ENCODE measurements around the gene SRXN1.

DNA sequence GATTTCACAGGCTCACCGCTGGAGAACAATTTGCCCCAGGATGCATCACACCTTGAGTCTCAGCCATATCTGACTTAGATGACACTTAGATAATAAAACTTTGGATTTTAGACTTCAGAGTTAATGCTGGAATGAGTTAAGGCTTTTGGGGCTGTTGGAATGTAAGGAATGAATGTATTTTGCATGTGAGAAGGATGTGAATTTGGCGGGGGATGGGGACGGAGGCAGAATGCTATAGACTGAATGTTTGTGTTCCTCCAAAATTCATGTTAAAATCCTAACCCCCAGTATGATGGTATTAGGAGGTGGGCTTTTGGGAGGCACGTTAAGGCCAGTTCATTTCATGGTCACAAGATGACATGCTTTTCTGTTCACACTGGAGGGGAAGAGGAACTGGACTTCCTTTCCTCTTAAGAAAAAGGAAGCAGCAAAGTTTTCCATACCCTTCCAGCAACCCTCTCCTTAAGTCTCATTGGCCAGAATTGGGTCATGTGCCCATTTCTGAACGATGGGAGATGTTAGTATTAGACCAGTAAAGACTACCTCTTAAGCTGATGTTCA lies 5.8 kb upstream of the SRXN1 start:
- TF ChIP-seq, protein P1, sequence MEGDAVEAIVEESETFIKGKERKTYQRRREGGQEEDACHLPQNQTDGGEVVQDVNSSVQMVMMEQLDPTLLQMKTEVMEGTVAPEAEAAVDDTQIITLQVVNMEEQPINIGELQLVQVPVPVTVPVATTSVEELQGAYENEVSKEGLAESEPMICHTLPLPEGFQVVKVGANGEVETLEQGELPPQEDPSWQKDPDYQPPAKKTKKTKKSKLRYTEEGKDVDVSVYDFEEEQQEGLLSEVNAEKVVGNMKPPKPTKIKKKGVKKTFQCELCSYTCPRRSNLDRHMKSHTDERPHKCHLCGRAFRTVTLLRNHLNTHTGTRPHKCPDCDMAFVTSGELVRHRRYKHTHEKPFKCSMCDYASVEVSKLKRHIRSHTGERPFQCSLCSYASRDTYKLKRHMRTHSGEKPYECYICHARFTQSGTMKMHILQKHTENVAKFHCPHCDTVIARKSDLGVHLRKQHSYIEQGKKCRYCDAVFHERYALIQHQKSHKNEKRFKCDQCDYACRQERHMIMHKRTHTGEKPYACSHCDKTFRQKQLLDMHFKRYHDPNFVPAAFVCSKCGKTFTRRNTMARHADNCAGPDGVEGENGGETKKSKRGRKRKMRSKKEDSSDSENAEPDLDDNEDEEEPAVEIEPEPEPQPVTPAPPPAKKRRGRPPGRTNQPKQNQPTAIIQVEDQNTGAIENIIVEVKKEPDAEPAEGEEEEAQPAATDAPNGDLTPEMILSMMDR (IDR thresholded peaks at IDR 0.05), result no peak
- no peak for TF ChIP-seq POLR2A (IDR thresholded peaks at IDR 0.05)
